ENCODE data around the gene MIS12.

The MIS12 gene

DNA sequence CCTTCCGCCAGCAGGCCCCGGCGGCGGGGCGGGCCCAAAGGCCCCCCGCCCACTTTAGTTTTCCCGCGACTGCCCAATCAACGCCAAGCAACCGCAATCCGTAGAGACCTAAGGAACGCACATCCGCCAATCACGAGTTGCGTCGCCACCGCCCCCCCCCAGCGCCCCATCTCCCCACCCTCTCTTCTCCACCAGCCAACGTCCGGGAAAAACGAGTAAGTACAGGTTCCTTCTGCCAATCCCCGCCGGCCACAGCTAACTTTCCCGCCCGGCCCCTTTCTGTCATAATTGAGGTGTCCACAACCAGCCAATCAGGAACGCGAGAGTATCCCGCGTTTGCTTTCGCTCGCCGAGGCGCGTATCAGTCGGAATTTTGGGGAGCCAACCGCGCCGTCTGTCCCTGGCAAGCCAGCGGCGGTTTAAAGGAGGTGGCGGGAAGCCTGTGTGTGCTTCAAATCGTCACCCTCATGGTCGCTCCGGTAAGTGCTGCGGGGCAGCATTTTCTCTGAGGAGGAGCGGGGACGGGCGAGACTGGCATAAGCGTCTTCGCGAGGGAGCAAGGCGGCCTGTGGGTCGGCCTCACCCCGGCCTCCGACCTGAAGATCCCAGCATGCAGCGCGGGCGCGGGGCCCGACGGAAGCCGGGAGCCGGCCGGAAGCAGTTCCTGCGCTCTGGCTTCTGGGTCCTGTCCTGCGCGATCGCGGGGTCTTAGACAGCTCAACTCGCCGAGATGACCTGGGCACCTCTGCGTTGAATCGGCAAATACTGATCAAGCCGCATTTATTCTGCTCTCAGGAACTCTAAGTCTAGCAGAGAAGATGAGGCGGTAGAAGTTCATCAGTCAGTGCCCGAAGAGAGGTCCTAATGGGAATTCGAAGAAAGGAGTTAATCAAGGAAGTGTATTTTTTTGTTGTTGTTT lies at the start of gene MIS12:
TSS of gene MIS12 (plus strand) at position 361 of the 919 bp plus-strand sequence. CDS start 2,297 bp downstream, outside the sequence.
- DNase-seq (ENCODE audit: low spot score) = peak; percentile 98
- in situ Hi-C loops (cut with MboI; ENCODE audit: low pct_unique_long_range_greater_than_20kb, low sequenced_read_pairs, unreplicated experiment) = no loop called here
- TF ChIP-seq, protein P1, sequence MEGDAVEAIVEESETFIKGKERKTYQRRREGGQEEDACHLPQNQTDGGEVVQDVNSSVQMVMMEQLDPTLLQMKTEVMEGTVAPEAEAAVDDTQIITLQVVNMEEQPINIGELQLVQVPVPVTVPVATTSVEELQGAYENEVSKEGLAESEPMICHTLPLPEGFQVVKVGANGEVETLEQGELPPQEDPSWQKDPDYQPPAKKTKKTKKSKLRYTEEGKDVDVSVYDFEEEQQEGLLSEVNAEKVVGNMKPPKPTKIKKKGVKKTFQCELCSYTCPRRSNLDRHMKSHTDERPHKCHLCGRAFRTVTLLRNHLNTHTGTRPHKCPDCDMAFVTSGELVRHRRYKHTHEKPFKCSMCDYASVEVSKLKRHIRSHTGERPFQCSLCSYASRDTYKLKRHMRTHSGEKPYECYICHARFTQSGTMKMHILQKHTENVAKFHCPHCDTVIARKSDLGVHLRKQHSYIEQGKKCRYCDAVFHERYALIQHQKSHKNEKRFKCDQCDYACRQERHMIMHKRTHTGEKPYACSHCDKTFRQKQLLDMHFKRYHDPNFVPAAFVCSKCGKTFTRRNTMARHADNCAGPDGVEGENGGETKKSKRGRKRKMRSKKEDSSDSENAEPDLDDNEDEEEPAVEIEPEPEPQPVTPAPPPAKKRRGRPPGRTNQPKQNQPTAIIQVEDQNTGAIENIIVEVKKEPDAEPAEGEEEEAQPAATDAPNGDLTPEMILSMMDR (IDR thresholded peaks at IDR 0.05; ENCODE audit: extremely low read depth, insufficient read depth, missing control alignments) = no peak

DNA sequence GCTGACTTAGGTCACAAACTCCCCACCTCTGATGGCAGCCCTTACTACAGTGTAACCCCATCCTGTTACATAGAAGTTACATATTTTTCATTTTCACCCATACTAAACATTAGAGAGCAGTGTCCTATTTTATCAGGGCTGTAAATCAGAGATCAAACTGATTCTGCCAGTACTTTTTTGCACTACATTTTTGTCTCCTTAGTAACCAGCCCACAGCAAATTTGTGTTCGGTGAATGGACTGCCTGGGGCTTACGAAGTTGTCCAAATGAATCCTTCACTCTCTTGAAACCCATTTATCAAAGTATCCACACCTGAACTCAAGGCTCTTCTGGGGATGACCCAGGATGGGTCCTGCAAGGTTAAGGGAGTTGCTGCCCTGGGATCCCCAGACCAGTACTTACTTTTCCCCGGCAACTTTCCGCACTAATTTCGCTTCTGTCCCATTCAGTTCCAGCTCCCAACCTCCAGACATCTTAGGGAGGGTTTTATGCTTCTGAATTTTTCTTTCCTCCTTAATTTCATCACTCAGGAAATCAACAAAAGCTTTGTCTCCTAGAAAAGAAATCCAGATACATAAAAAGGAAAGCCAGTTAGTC lies 48.5 kb upstream of the MIS12 start:
- in situ Hi-C loops (cut with MboI; ENCODE audit: low pct_unique_long_range_greater_than_20kb, low sequenced_read_pairs, unreplicated experiment) = no loop called here
- DNase-seq (ENCODE audit: low spot score) = no peak
- TF ChIP-seq, protein P1 (IDR thresholded peaks at IDR 0.05; ENCODE audit: extremely low read depth, insufficient read depth, missing control alignments) = no peak

DNA sequence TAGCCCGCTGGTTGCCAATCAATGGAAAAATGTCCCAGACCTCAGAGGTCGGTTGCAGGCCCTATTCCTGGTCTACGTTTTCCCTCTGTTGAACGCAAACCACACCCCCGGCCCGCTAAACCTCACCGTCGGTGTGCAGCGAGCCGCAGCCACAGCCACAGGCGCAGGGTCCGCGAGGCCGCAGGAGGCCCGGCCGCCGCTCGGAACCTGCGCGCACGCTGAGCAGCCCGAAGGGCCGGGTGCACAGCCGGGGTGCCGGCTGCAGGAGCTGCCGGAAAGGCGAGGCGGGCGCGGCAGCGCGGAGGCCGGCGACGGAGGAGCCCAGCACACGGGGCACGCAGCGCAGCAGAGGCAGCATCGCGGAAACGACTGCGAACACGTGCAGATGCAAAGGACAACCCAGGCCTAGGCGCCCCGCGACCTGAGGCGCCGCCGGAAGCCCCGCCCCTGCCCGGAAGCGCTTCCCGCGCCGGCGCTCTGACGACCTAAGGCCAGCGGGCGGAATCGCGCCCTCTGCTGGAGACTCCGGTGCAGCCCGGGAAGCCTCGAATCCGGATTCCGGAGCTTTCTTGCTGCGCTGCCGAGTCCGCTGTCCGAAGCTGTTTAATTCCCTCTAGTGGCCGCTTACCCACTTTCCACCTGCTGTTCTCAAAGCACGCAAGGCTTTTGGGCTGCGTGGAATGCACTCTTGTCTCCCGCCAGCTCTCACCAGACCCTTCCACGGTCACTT lies 47.5 kb upstream of the MIS12 start, which contains the start of gene C1QBP:
TSS of gene C1QBP (minus strand) at position 440 of the 730 bp plus-strand sequence. CDS start at position 358, 82 bp downstream.
- TF ChIP-seq, protein P1 (IDR thresholded peaks at IDR 0.05; ENCODE audit: extremely low read depth, insufficient read depth, missing control alignments) = peak; percentile 86
- in situ Hi-C loops (cut with MboI; ENCODE audit: low pct_unique_long_range_greater_than_20kb, low sequenced_read_pairs, unreplicated experiment) = no loop called here
- peak; percentile 96 for DNase-seq (ENCODE audit: low spot score)

DNA sequence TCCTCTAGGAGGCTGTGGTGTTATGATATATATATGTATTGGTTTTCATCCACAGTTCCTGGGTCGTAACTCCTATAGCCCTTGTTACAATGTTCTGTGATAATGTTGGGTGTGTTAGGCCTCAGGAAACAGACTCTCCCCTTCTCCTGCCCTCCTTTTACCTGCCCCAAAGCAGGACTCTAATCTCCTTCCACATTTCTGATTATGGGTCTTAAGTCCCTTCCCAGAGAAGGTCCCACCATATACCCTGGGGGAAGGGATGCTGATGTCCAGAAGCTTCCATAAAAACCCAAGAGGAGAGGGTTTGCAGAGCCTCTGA lies 47.0 kb upstream of the MIS12 start:
- DNase-seq (ENCODE audit: low spot score) = no peak
- TF ChIP-seq, protein P1 (IDR thresholded peaks at IDR 0.05; ENCODE audit: extremely low read depth, insufficient read depth, missing control alignments) = no peak
- in situ Hi-C loops (cut with MboI; ENCODE audit: low pct_unique_long_range_greater_than_20kb, low sequenced_read_pairs, unreplicated experiment) = no loop called here

- TF ChIP-seq, protein P1 (IDR thresholded peaks at IDR 0.05; ENCODE audit: extremely low read depth, insufficient read depth, missing control alignments) = no peak
- in situ Hi-C loops (cut with MboI; ENCODE audit: low pct_unique_long_range_greater_than_20kb, low sequenced_read_pairs, unreplicated experiment) = no loop called here
- no peak for DNase-seq (ENCODE audit: low spot score)
These were observed 42.6 kb upstream of the MIS12 start for GRCh38 chr17:5443728-5444127.

DNA sequence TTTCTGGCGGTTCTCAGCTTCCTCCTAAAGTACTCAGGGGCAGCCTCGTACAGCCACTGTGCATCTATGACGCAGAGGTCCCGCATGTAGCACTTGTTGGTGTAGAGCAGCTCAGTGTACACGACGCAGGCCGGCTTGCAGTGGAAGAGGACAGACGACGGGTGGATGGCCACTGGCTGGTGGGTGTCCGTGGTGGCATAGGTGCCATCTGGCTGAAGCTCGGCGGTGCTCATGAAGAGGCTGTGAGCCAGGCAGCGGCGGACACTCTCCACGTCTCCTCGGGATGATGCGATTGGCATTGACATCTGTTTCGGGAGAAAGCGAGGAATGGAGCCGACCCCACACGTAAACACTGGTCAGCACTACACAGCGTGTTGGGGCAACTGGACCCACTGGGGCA lies 42.2 kb upstream of the MIS12 start:
- in situ Hi-C loops (cut with MboI; ENCODE audit: low pct_unique_long_range_greater_than_20kb, low sequenced_read_pairs, unreplicated experiment) = no loop called here
- TF ChIP-seq, protein P1 (IDR thresholded peaks at IDR 0.05; ENCODE audit: extremely low read depth, insufficient read depth, missing control alignments) = no peak

More for the DNA sequence above, 42.2 kb upstream of the MIS12 start:
- DNase-seq (ENCODE audit: low spot score) = no peak
